ENCODE measurements around the gene CUTC.

The CUTC gene

DNA sequence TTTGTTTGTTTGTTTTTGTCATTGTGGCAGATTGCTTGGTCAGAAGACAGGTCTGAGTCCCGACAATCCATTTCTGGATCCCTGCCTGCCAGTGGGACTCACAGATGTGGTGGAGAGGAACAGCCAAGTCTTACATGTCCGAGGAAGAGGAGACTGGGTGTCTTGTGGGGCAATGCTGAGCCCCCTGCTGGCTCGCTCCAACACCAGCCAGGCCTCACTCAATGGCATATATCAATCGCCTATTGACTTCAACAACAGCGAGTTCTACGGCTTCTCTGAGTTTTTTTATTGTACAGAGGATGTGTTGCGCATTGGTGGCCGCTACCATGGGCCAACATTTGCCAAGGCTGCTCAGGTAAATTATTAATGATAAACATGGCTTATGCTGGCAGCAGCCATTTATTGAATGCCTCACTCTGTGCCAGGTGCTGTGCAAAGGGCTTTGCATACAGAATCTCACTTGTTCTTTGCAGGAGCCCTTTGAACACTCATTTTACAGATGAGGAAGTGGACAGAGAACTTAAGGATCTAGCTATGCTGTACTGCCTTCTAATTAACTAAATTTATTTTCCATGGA is 33.4 kb upstream of the CUTC start:
- no peak overlapping the region for H3K4me3 ChIP-seq (ENCODE audit: low read depth, low read length)
- TF ChIP-seq, protein P1, sequence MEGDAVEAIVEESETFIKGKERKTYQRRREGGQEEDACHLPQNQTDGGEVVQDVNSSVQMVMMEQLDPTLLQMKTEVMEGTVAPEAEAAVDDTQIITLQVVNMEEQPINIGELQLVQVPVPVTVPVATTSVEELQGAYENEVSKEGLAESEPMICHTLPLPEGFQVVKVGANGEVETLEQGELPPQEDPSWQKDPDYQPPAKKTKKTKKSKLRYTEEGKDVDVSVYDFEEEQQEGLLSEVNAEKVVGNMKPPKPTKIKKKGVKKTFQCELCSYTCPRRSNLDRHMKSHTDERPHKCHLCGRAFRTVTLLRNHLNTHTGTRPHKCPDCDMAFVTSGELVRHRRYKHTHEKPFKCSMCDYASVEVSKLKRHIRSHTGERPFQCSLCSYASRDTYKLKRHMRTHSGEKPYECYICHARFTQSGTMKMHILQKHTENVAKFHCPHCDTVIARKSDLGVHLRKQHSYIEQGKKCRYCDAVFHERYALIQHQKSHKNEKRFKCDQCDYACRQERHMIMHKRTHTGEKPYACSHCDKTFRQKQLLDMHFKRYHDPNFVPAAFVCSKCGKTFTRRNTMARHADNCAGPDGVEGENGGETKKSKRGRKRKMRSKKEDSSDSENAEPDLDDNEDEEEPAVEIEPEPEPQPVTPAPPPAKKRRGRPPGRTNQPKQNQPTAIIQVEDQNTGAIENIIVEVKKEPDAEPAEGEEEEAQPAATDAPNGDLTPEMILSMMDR (IDR thresholded peaks at IDR 0.05; ENCODE audit: low read depth, low read length): no peak

DNA sequence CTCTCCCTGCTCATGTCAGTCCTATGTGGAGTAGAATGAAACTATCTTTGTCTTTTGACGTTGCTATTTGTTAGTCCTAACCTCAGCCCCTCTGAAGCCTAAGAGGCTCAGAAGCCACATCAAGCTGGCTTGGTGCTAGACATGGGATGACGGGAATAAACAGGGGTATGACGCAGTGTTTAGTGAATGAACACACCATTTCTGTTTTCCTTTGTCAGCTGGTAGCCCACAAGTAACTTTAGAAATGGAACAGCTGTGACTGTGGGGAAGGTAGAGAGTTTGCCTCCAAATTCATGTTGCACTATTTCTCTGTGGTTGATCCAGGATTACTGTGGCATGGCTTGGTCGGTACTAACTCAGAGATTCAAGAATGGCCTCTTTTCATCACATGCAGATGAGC is 31.4 kb upstream of the CUTC start:
- H3K4me3 ChIP-seq (ENCODE audit: low read depth, low read length): no peak overlapping the region
- TF ChIP-seq, protein P1 (IDR thresholded peaks at IDR 0.05; ENCODE audit: low read depth, low read length): no peak

DNA sequence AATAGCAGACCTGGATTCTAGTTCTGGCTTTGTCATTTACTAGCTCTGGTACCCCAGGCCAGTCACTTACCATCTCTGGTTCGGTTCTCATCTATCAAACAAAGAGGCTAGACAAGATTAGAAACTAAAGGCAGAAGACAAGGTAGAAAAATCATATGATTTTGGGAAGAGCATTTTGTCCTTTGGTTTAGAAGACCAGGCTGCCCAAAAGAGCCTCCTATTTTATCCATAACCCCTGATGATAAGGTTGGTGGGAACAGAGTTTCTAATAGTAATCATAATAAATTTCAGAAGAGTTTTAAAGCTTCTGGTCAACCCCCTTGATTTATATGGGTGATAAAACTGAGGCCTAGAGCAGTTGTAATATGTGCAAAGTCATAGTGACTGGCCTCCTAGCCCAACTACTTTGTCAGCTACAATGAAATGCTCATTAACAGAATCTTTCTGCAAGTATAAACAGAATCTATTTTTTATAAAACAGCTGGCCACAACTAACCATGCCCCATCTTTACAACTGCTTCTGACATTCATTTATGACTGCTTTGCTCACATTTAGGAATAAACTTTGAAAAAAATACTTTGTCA is 23.5 kb upstream of the CUTC start:
- H3K4me3 ChIP-seq (ENCODE audit: low read depth, low read length): no peak overlapping the region
- TF ChIP-seq, protein P1 (IDR thresholded peaks at IDR 0.05; ENCODE audit: low read depth, low read length): no peak

DNA sequence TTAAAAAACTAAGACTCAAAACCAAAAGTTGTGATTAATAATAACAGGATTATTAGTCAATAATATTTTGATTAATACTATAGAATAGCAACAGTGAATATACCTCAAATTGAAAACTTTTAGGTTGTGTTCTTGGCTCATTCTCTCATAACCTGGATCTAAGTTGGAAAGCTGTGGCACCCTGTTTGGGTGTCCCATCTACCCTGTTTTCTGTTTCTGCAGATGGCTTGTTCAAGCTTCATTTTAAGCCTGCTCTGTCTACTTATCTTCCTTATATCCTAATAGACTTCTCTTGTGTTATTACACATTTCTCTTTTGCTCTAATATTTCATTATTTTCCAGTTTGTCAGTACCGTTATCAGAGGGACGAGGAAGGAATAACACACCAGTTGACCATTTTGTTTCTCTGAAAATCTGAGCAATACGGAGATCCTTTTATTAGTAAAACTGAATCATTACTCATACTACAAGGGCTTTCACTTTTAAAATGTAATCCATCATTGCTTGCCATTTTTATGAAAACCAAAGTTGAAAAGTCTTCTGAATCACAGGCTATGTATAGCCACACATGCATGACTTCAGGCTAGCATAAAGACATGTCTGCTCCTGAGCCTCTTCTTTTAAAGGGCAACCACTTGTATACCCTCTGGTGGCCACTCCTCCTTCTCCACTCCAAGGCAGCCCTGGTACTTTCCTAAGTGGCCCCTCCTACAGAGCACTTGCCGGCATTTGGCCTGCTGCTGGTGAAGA is 22.4 kb upstream of the CUTC start:
- TF ChIP-seq, protein P1 (IDR thresholded peaks at IDR 0.05; ENCODE audit: low read depth, low read length): no peak
- no peak overlapping the region for H3K4me3 ChIP-seq (ENCODE audit: low read depth, low read length)

DNA sequence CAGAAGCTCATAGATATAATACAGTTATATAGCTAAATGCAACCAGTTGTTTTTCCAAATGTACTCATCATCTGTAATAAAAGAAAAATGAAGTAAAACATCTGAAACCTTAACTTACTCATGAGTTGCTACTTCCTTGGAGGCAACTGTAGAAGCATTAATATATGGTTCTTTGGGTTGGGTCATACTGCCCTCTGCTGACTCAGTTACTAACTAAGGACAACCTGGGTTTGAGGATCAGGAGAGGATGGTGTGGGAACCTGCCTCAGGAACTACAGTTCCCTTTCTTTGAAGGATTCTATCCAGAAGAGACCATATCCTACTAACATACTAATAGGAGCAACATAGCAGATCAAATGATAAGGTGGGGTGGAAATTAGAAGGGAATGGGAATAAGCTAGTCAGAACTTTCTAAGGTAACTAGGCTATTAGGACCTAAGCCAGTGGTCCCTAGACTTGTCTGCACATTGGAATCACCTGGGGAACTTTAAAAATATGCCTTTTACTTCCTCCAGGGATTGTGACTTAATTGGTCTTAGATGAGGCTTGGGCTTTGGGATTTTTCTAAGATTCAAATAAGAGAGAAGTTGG is 20.8 kb upstream of the CUTC start:
- TF ChIP-seq, protein P1 (IDR thresholded peaks at IDR 0.05; ENCODE audit: low read depth, low read length): 0 out of 2 replicates have a peak, but pooled peaks have one; percentile 23
- no peak overlapping the region for H3K4me3 ChIP-seq (ENCODE audit: low read depth, low read length)

DNA sequence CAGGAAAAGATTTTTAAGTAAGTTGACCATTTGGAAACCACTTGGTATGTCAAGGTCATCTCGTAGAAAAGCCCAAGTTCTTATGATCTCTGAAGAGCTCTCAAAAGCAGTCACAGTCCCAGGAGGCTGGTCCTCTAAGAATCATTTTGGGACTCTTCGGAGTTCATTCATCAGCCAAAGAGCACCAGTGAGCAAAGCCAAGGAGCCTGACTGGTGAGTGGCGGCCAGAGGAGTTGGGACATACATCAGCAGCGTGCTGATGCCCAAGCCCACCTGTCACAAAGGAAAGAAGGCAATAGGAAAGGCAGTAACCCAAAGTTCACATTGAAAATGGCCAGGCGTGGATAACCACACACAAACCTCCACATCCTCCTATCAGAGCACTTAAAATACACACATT is 17.6 kb upstream of the CUTC start:
- H3K4me3 ChIP-seq (ENCODE audit: low read depth, low read length): no peak overlapping the region
- TF ChIP-seq, protein P1 (IDR thresholded peaks at IDR 0.05; ENCODE audit: low read depth, low read length): no peak

DNA sequence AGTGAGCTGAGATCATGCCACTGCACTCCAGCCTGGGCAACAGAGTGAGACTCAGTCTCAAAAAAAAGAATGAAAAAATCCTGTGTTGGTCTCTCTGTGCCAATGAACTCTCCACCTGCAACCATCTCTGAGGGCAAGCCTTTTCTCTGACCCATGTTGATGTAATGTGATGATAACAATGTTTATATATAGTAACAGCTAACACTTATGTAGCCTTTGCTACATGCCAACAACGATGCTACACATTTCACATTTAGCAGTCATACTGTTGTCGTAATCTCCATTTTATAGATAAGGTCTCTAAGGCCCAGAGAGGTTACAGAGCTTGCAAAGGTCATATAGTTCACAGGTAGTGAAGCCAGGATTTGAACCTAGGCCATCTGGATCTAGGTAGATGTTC is 11.6 kb upstream of the CUTC start:
- TF ChIP-seq, protein P1 (IDR thresholded peaks at IDR 0.05; ENCODE audit: low read depth, low read length): no peak

More for the DNA sequence above, 11.6 kb upstream of the CUTC start:
- H3K4me3 ChIP-seq (ENCODE audit: low read depth, low read length): no peak overlapping the region
